Activated T-helper 2 cell treated with anti-CD3 and anti-CD28 coated beads, Interferon-gamma antibody, Interleukin-2, Interleukin-4, amounts not matched to agents 10 μg/mL and 5 μg/mL and 100 μg/mL, durations not matched to agents 14 hours and 24 hours and 36 hours (primary cell): Measurements from ENCODE around the gene PTPRF. TPM values are rescaled to one million over a fixed set of nuclear protein-coding genes. Genes with fewer than 3 reads are reported as not detected.
A peak's percentile ranks its signal among the peaks of the same experiment; 100 is the strongest.
"Not testable (repeated sequence)": the region's sequence is repeated elsewhere in the genome, so short reads cannot be mapped to it uniquely, and the experiment has no call there.

Source experiments
- DNase-seq: peaks from one replicate; pipeline ENCODE4 v3.0.0; 2021; ENCODE audit warnings: low spot score
- H3K27ac Mint-ChIP-seq: one replicate; pipeline ENCODE4 v1.8.0; 2021; ENCODE audit warnings: mixed read lengths
- H3K27me3 Mint-ChIP-seq: one replicate; pipeline ENCODE4 v1.8.0; 2021; ENCODE audit warnings: low read depth, mixed read lengths
- H3K36me3 Mint-ChIP-seq: one replicate; pipeline ENCODE4 v1.8.0; 2021; ENCODE audit warnings: low read depth, mixed read lengths
- H3K4me1 Mint-ChIP-seq: one replicate; pipeline ENCODE4 v1.8.0; 2021; ENCODE audit warnings: low read depth, mixed read lengths
- H3K4me3 Mint-ChIP-seq: one replicate; pipeline ENCODE4 v1.8.0; 2021; ENCODE audit warnings: low read depth, mild to moderate bottlenecking, moderate library complexity, mixed read lengths
- H3K9me3 Mint-ChIP-seq: one replicate; pipeline ENCODE4 v1.8.0; 2021; ENCODE audit warnings: mixed read lengths
- intact Hi-C: fragments of 100-400 bp; cut with micrococcal nuclease; formaldehyde crosslinking; loops from one replicate; pipeline ENCODE4 v1.15.1; 2023
- total RNA-seq: library from RNA; stranded (reverse); gene quantifications from 2 replicates; pipeline ENCODE4 v1.2.3, GENCODE V29; 2022

The PTPRF gene
- total RNA-seq, 1 donor from 2014 or later, result 3.0 TPM

- no peak overlapping the region for H3K27ac Mint-ChIP-seq
- peaks cover 1% of the 10 kb centered on the region for H3K27me3 Mint-ChIP-seq
- H3K9me3 Mint-ChIP-seq, result no peaks in the 10 kb centered on the region
- H3K4me3 Mint-ChIP-seq, result no peak overlapping the region
- no peaks in the 10 kb centered on the region for H3K36me3 Mint-ChIP-seq
- H3K4me1 Mint-ChIP-seq, result no peaks in the 10 kb centered on the region
- intact Hi-C loops, result no loop called here
- DNase-seq, result no peak
These were observed 105.4 kb downstream of the PTPRF start for GRCh38 chr1:43636006-43636641.

GRCh38 chr1:43637267-43637666 is 106.6 kb downstream of the PTPRF start:
- H3K27ac Mint-ChIP-seq, result no peak overlapping the region
- H3K4me1 Mint-ChIP-seq, result no peaks in the 10 kb centered on the region
- H3K27me3 Mint-ChIP-seq, result peaks cover 1% of the 10 kb centered on the region
- DNase-seq, result no peak
- no peaks in the 10 kb centered on the region for H3K9me3 Mint-ChIP-seq
- H3K4me3 Mint-ChIP-seq, result no peak overlapping the region
- no peaks in the 10 kb centered on the region for H3K36me3 Mint-ChIP-seq
- intact Hi-C loops, result no loop called here

- H3K4me1 Mint-ChIP-seq, H3K9me3 Mint-ChIP-seq, DNase-seq, H3K36me3 Mint-ChIP-seq, H3K27ac Mint-ChIP-seq, H3K4me3 Mint-ChIP-seq, intact Hi-C loops: not testable (repeated sequence)
- peaks cover 12% of the 10 kb centered on the region for H3K27me3 Mint-ChIP-seq
These were observed 107.7 kb downstream of the PTPRF start for GRCh38 chr1:43638381-43638780.

GRCh38 chr1:43639976-43640794 is 109.5 kb downstream of the PTPRF start:
- Mint-ChIP-seq H3K27ac (no peak overlapping the region), H3K9me3 (no peaks in the 10 kb centered on the region), H3K36me3 (no peaks in the 10 kb centered on the region), H3K4me3 (no peak overlapping the region), H3K4me1 (no peaks in the 10 kb centered on the region), H3K27me3 (peaks cover 16% of the 10 kb centered on the region)
- no peak for DNase-seq
- intact Hi-C loops, result no loop called here

- intact Hi-C loops, result no loop called here
- Mint-ChIP-seq H3K27ac (no peak overlapping the region), H3K36me3 (no peaks in the 10 kb centered on the region), H3K9me3 (no peaks in the 10 kb centered on the region), H3K27me3 (peaks cover 18% of the 10 kb centered on the region), H3K4me3 (no peak overlapping the region), H3K4me1 (peaks cover 4% of the 10 kb centered on the region)
- no peak for DNase-seq
These were observed 113.9 kb downstream of the PTPRF start for GRCh38 chr1:43644558-43644957.

- Mint-ChIP-seq H3K9me3 (no peaks in the 10 kb centered on the region), H3K4me3 (no peak overlapping the region), H3K27me3 (peaks cover 18% of the 10 kb centered on the region), H3K36me3 (no peaks in the 10 kb centered on the region), H3K4me1 (peaks cover 4% of the 10 kb centered on the region), H3K27ac (no peak overlapping the region)
- intact Hi-C loops, result no loop called here
- DNase-seq, result no peak
These were observed 114.8 kb downstream of the PTPRF start for GRCh38 chr1:43645461-43645860.

GRCh38 chr1:43647331-43647730 is 116.6 kb downstream of the PTPRF start:
- H3K36me3 Mint-ChIP-seq, DNase-seq, H3K27ac Mint-ChIP-seq, H3K4me3 Mint-ChIP-seq, intact Hi-C loops, H3K9me3 Mint-ChIP-seq: not testable (repeated sequence)
- H3K4me1 Mint-ChIP-seq, result peaks cover 19% of the 10 kb centered on the region
- H3K27me3 Mint-ChIP-seq, result peaks cover 17% of the 10 kb centered on the region

GRCh38 chr1:43648221-43648847 is 117.7 kb downstream of the PTPRF start:
- Mint-ChIP-seq H3K4me3 (peak overlapping the region; percentile 90), H3K9me3 (no peaks in the 10 kb centered on the region), H3K27ac (peak overlapping the region; percentile 46), H3K27me3 (peaks cover 7% of the 10 kb centered on the region), H3K4me1 (peaks cover 23% of the 10 kb centered on the region), H3K36me3 (peaks cover 4% of the 10 kb centered on the region)
- intact Hi-C loops, result no loop called here
- no peak for DNase-seq

GRCh38 chr1:43648876-43649477 is 118.3 kb downstream of the PTPRF start:
- Mint-ChIP-seq H3K27ac (peak overlapping the region; percentile 97), H3K4me3 (peak overlapping the region; percentile 90), H3K4me1 (peaks cover 29% of the 10 kb centered on the region), H3K27me3 (peaks cover 6% of the 10 kb centered on the region), H3K36me3 (peaks cover 9% of the 10 kb centered on the region), H3K9me3 (no peaks in the 10 kb centered on the region)
- no peak for DNase-seq
- intact Hi-C loops, result no loop called here

GRCh38 chr1:43650310-43651085 is 119.8 kb downstream of the PTPRF start:
- peaks cover 18% of the 10 kb centered on the region for H3K36me3 Mint-ChIP-seq
- peaks cover 29% of the 10 kb centered on the region for H3K4me1 Mint-ChIP-seq
- H3K4me3 Mint-ChIP-seq, result peak overlapping the region; percentile 90
- peak overlapping the region; percentile 97 for H3K27ac Mint-ChIP-seq
- DNase-seq, result peak; percentile 89
- H3K27me3 Mint-ChIP-seq, result peaks cover 1% of the 10 kb centered on the region
- intact Hi-C loops, result loop anchor here (1.0 to 5.0 kb wide), 4 partner anchors 57 to 297 kb away; partner anchors contain the start of genes HYI, IPO13 and ST3GAL3
- H3K9me3 Mint-ChIP-seq, result no peaks in the 10 kb centered on the region

- Mint-ChIP-seq H3K4me3 (peak overlapping the region; percentile 90), H3K27me3 (peaks cover under 1% of the 10 kb centered on the region), H3K36me3 (peaks cover 25% of the 10 kb centered on the region), H3K9me3 (no peaks in the 10 kb centered on the region), H3K27ac (peak overlapping the region; percentile 97), H3K4me1 (peaks cover 29% of the 10 kb centered on the region)
- intact Hi-C loops, result loop anchor here (2.0 to 5.0 kb wide), 3 partner anchors 122 to 296 kb away; partner anchors contain the start of genes HYI and IPO13
- no peak for DNase-seq
These were observed 120.5 kb downstream of the PTPRF start for GRCh38 chr1:43651188-43651587.

GRCh38 chr1:43651902-43652301 is 121.2 kb downstream of the PTPRF start:
- Mint-ChIP-seq H3K27me3 (no peaks in the 10 kb centered on the region), H3K4me1 (peaks cover 29% of the 10 kb centered on the region), H3K36me3 (peaks cover 31% of the 10 kb centered on the region), H3K4me3 (peak overlapping the region; percentile 90), H3K27ac (no peak overlapping the region), H3K9me3 (no peaks in the 10 kb centered on the region)
- DNase-seq, result no peak
- intact Hi-C loops, result loop anchor here (2.0 to 5.0 kb wide), 3 partner anchors 123 to 295 kb away; partner anchors contain the start of genes HYI and IPO13
